Measurements from ENCODE around the gene SCRN2.

SCRN2 gene

DNA sequence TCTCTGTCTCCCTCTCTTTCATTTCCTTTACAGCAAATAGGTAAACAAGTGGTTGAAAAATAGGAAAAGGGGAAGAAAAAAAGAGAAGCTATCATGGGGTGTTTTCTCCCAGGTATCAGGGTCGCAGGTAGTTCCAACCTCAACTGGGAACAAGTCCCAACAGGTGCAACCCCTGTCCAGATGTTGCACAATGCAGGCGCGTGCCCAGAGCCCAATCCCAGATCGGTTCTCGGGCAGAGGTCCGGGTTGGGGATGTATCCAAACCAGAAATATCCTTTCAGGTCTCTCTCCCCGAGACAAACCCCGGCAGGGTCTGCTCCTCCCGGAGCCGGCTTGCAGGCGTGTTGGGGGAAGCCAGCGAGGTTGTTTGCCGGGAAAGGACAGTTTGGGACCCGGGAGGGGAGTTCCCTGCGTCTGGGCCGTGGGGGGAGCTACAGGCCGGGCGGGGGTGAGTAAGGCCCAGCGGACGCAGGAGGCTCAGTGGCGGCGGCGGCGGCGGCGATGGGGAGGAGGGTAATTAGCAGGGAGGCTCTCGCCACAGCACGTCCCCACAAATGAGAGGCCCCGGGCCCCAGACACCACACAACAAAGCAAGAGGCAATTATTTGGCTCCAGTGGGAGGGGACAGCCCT, 31.1 kb upstream of the SCRN2 start:
- DNase-seq (ENCODE audit: low read depth in 2 of 2): no peak

DNA sequence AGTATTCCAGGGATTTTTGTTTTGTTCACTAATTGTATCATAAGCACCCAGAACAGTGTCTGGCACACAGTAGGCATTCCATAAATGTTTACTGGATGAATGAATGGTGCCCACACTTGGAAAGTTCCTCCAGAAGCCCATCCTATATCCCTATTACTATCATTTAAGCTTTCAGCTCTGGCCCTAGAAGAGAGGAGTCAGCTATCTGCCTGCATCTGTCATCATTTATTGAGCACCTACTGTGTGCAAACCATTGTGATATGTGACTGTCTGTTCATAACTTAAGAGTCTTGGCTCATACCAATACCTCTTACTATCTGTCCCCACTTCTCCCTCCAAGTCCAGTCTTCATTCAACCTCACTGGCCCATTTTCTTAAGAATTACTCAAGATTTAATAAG, 30.0 kb upstream of the SCRN2 start:
- no peak for DNase-seq (ENCODE audit: low read depth in 2 of 2)

DNA sequence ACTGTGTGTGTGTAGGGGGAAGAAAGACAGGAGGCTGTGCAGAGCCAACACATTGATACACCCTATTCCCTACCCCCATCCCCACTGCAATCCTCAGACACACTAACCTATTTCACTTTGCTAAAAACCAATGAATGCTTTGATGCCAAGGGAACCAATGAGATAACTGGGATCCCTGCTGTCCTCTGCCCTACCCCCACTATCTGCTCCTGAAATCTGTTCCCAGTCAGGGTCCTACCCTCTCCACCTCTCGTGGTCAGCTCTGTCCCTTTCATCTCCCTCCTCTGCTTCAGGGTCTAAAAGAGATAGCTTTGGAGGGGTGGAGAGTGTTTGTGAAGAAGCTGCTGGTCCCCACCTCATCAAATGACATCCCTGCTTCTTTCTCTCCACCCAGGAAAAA, 29.0 kb upstream of the SCRN2 start:
- DNase-seq (ENCODE audit: low read depth in 2 of 2): no peak

GRCh38 chr17:47869114-47869513, 28.0 kb upstream of the SCRN2 start:
- DNase-seq (ENCODE audit: low read depth in 2 of 2): no peak

DNA sequence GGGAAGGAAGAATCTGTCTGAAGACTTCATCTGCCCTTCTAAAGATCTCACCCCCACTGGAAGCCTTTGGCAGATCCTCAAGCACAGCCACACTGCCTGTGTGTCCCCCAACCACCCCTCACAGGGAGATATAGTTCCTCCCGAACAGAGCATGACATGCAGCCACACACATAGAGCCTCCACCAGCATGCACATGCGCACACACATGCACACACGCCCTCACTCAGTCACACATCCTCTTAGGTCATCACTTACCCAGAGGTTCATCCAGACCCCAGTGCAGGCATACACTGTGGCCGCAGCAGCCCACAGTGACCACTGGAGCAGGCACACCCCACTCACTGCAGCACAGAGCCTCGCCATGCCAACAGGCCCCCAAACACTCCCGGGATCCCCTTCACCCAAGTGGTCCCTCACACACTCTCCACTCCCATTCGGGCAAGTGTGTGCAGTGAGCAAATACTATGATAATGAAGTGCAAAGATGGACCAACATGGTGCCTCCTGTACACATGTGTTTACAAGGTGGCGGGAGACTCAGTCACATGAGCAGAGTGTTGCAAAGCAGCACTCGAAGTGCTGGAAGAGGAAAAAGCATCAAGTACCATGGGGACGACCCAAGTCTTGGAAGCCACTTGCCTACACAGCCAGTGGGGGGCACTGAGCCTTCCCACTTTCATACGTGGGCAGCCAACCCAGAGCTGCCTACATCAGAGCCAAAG, 26.9 kb upstream of the SCRN2 start:
- DNase-seq (ENCODE audit: low read depth in 2 of 2): no peak

GRCh38 chr17:47866941-47867340, 25.9 kb upstream of the SCRN2 start:
- DNase-seq (ENCODE audit: low read depth in 2 of 2): no peak

DNA sequence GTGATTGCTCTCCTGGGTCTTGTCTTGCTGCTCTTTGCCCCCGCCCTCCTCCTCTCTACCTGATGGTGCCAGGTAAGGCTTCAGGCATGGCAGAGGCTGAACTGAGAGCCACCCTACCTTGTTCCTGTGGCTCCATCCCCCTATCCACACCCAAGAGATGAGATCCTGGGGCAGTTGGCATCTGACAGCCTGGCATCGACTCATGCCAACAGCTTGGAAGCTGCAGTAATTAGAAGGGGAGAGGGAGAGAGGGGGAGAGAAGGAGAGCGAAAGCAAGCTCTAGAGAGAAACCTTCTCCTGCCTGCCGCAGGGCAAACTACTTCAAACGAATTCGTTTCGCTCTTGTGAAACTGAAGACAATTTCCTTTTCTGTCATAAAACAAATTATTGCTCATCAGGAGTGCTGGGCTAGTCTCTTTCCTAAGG, 23.7 kb upstream of the SCRN2 start:
- no peak for DNase-seq (ENCODE audit: low read depth in 2 of 2)

DNA sequence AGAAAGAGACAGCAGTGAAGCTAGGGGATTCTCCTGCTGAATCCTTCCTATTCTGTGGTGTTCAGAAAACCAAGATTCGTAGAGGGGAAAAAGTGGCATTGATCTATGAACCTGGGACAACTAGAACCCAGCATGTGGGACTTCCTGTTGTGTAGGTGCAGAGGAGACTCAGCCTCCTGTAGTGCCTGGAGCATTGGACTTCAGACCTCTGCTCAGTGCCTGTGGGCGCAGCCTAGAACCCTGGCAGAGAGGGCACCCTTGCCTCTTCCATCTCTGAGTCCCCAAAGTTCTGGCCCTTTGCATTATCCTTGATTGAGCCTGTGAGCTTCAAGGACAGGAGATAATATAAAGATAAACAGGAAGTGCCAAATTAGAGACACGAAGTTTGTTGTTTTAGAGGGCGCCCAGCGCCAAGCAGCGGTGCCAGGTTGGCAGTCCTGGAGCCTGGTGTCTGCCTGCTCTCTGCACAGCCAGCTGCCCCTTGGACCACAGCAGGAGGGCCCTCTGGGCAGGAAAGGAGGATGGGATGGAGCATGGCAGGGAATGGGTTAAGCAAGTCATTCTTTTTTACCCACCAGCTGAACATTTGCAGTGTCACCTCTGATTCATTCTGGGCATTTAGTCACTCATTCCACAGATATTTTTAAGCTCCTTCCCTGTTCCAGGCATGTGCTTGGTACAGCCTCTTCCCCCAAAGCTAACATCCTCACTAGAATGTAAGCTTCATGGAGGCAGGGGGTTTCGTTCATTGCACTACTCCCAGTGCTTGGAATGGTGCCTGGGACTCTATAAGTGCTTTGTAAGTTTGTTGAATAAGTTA, 21.8 kb upstream of the SCRN2 start:
- no peak for DNase-seq (ENCODE audit: low read depth in 2 of 2)

- no peak for DNase-seq (ENCODE audit: low read depth in 2 of 2)
These were observed 19.3 kb upstream of the SCRN2 start for GRCh38 chr17:47860386-47860785.

DNA sequence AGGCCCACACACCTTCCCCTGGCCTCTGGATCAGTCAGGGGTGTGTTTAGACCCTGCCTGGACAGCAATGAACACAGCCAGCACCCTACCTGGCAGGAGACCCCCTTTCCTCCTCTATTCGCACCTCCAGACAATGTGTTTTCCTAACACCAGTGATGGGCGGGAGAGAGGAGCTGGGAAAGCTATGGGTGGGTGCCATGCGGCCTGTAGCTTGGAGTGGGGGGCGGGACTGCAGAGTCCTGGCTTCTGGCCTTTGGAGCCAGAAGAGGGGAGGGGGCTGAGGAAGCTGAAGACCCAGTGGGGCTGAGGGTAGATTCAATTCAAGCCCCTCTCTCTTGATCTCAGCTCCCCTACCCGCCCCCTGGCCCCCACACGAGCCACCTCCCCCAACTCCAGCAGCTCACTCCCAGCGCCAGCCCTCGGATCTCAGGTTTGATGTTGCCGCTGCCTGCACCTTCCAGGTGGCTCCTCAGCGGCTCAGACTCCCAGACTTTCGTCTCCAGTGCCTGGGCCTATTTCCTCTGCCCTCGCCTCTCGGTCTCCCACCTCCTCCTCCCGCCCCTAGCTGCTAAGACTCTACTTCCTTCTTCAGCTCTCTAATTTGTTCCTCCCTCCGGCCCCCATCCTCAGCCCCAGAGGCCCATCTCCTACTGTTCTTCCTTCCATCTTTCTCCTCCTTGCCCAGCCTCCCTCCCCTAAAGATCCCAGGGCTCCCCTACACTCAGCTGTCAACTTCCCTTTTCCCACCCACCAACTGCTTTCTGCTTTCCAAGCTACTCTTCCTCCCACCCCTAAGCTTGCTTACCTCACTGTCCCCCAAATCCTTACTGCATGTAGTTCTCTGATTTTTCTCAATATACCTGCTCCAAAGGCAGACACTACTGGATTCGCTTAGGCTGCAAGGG, 16.7 kb upstream of the SCRN2 start:
- no peak for DNase-seq (ENCODE audit: low read depth in 2 of 2)

GRCh38 chr17:47856830-47857229, 15.8 kb upstream of the SCRN2 start:
- DNase-seq (ENCODE audit: low read depth in 2 of 2): no peak

GRCh38 chr17:47855737-47856136, 14.7 kb upstream of the SCRN2 start:
- no peak for DNase-seq (ENCODE audit: low read depth in 2 of 2)

DNA sequence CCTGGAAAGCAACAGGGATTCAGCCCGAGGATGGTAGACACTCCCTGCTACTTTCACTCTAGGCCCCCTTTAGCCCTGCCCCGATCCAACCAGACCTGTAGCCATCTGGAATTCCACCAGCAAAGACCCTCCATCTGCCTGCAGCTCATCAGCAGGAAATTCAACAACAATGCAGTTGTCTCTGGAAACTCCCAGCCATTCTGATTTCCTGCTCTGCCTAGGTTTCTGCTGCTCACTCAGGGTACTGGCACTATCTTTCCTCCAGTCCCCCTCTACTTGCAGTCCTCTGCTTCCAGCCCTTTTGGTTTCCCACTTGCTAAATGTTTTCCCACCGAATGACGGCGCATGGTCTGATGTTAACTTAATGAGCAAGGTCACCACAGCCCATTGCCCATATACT, 12.5 kb upstream of the SCRN2 start:
- no peak for DNase-seq (ENCODE audit: low read depth in 2 of 2)

GRCh38 chr17:47852113-47852949, 11.3 kb upstream of the SCRN2 start:
- DNase-seq (ENCODE audit: low read depth in 2 of 2): no peak

- DNase-seq (ENCODE audit: low read depth in 2 of 2): no peak
These were observed 10.7 kb upstream of the SCRN2 start for GRCh38 chr17:47851764-47852112.

DNA sequence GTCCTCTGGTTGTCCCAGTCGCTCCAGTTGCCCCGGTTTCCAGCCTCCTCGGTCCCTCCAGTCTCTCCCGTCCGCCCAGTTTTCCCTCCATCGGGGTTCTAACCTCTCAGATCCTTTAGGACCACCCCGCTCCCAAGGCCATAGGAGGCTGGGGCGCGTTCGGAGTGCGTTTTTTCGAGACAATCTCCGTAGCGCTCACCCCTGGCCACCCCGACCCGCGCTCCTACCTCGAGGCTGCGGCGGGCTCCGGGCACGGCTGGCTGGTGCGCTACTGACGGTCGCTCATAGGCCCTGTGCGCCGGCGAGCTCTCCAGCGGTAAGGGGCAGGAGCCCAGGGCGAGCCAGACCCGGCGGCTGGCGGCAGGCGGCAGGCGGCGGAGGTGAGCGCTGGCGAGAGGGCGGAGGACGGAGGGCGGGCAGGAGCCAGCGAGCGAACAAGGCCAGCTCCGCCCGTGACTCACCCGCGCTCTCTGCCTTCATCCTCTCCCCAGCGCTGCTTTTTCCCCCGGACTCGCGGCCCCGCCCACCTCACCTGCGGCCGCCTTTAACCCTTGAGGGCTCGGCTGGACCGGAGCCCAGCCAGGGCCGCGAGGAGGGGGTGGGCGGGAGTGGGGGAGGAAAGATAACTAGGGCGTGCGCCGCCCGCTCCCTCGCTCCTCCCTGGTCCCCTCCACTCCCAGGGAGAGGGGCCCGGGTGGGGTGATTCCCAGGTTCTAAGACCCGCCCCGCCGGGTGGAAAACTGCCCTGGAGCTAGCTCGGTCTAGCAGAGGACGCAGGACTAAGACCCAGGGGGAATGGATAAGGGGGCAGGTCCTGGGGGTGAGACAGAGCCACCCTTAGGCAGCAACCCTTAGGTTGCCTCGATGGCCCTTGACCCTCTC, 9.9 kb upstream of the SCRN2 start, which contains the start of gene SP6:
Gene SP6, minus strand, starts transcription at position 472 of the 882 bp plus-strand sequence. CDS start 2,734 bp downstream, outside the sequence.
- DNase-seq (ENCODE audit: low read depth in 2 of 2): peak; percentile 63 to 66

DNA sequence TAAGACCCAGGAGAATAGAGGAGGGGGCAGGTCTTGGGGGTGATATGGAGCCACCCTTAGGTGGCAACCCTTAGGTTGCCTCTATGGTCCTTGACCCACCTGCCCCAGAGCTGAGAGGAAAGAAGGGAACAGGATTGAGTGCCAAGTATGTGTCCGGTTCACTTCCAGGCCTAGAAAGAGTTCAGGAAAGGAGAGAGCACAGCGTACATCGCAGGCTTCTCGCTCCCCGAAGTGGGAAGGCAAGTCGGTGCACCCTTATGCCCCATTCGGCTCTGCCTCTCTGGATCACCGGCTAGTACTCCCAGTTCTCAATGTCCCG, 9.3 kb upstream of the SCRN2 start:
- DNase-seq (ENCODE audit: low read depth in 2 of 2): no peak

DNA sequence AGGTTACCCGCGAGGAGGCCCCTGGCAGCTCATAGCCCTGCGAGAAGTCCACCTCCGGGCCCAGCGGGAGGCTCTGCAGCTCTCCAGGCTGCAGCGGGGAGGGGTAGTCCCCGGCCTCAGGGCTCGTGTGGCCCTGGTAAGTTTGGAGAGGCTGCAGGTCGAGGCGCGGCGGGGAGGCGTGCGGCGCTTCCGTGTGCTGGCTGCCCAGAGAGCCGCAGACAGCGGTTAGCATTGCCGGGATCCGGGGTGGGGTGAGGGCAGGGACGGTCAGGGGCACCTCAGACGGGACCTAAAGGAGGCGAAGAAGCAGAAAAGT, 7.1 kb upstream of the SCRN2 start:
- DNase-seq (ENCODE audit: low read depth in 2 of 2): no peak

DNA sequence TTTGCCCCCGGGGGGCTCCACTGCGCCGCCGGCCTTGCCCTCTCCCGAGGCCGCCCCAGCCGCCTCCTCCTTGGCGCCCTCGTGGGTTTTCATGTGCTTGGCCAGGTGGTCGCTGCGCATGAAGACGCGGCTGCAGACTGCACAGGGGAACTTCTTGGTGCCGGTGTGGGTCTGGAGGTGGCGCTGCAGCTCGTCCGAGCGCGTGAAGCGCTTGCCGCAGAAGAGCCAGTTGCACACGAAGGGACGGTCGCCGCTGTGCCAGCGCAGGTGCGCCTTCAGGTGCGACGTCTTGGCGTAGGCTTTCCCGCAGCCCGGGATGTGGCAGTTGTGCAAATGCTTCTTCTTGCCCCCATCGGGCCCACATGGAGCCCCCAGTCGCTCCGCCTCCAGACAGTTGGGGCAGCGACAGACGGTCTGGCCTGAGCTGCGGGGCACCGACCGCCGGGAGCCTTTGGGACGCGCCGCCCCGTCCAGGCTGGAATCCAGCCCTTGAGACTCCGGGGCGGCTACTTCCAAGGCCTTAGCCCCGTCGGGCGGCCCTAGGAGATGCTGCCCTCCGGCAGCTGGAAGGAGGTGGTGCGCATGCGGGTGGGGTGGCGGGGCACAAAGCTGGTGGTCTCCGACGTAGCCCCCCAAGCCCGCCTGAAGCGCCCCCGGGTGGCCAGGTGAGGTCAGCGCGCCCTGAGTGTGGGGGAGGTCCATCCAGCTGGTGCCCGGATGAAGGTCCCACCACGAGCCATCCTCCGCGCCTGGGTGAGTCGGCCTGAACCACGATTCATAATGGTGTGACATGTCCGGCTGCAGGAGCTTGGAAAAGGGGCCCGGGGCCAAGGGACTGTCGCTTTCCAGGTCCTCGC, 6.5 kb upstream of the SCRN2 start:
- DNase-seq (ENCODE audit: low read depth in 2 of 2): no peak
